HL-60 (cell line): ENCODE results near the gene NOL8.

Experiments used
- GABPA ChIP-seq: IDR thresholded peaks from 2 replicates; pipeline ENCODE4 v1.6.1; 2012; ENCODE audit warnings: low read depth
- POLR2AphosphoS5 ChIP-seq: IDR thresholded peaks from 2 replicates; pipeline ENCODE4 v1.6.1; 2012; ENCODE audit warnings: low read depth
- SPI1 ChIP-seq: IDR thresholded peaks from 2 replicates; pipeline ENCODE4 v1.6.1; 2012; ENCODE audit warnings: low read depth, mild to moderate bottlenecking, borderline replicate concordance
- TF ChIP-seq, protein P1 (sequence below): IDR thresholded peaks from one replicate; pipeline ENCODE4 v1.5.1; 2011; ENCODE audit warnings: low read length, control low read depth, inconsistent platforms; ENCODE audit not compliant: insufficient read depth
- TF ChIP-seq, protein P2 (sequence below): IDR thresholded peaks from 2 replicates; pipeline ENCODE4 v1.6.1; 2012; ENCODE audit warnings: low read depth; ENCODE audit not compliant: insufficient replicate concordance

DNA sequence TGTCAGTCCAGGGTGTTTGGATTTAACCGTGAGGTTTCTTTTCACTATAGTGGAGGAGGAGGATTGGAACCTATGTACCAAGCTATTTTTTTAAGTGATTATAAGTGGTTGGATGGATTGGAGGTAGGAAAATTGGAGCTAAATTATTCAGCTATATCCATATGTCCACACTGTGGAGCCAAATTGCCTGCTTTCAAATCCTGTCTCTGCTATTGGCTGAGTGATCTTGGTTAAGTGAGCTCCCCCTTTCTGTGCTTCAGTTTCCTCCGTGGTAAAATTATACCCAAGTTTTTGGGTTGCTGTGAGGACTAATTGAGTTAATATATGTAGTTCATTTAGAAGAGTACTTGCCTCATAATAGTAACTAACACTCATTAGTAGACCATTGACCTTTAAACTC is 3.1 kb upstream of the NOL8 start:
- TF ChIP-seq, protein P1, sequence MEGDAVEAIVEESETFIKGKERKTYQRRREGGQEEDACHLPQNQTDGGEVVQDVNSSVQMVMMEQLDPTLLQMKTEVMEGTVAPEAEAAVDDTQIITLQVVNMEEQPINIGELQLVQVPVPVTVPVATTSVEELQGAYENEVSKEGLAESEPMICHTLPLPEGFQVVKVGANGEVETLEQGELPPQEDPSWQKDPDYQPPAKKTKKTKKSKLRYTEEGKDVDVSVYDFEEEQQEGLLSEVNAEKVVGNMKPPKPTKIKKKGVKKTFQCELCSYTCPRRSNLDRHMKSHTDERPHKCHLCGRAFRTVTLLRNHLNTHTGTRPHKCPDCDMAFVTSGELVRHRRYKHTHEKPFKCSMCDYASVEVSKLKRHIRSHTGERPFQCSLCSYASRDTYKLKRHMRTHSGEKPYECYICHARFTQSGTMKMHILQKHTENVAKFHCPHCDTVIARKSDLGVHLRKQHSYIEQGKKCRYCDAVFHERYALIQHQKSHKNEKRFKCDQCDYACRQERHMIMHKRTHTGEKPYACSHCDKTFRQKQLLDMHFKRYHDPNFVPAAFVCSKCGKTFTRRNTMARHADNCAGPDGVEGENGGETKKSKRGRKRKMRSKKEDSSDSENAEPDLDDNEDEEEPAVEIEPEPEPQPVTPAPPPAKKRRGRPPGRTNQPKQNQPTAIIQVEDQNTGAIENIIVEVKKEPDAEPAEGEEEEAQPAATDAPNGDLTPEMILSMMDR, result no peak
- TF ChIP-seq, protein P2, sequence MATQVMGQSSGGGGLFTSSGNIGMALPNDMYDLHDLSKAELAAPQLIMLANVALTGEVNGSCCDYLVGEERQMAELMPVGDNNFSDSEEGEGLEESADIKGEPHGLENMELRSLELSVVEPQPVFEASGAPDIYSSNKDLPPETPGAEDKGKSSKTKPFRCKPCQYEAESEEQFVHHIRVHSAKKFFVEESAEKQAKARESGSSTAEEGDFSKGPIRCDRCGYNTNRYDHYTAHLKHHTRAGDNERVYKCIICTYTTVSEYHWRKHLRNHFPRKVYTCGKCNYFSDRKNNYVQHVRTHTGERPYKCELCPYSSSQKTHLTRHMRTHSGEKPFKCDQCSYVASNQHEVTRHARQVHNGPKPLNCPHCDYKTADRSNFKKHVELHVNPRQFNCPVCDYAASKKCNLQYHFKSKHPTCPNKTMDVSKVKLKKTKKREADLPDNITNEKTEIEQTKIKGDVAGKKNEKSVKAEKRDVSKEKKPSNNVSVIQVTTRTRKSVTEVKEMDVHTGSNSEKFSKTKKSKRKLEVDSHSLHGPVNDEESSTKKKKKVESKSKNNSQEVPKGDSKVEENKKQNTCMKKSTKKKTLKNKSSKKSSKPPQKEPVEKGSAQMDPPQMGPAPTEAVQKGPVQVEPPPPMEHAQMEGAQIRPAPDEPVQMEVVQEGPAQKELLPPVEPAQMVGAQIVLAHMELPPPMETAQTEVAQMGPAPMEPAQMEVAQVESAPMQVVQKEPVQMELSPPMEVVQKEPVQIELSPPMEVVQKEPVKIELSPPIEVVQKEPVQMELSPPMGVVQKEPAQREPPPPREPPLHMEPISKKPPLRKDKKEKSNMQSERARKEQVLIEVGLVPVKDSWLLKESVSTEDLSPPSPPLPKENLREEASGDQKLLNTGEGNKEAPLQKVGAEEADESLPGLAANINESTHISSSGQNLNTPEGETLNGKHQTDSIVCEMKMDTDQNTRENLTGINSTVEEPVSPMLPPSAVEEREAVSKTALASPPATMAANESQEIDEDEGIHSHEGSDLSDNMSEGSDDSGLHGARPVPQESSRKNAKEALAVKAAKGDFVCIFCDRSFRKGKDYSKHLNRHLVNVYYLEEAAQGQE, result no peak
- TF ChIP-seq POLR2AphosphoS5 (no peak), SPI1 (no peak), GABPA (no peak)
